Measurements from ENCODE around the gene RAP1GDS1. TPM values are rescaled to one million over a fixed set of nuclear protein-coding genes. Genes with fewer than 3 reads are reported as not detected.

RAP1GDS1 gene
- total and polyA plus RNA-seq, 2 experiments from 2014 or later: 49.2 to 56.7 TPM

DNA sequence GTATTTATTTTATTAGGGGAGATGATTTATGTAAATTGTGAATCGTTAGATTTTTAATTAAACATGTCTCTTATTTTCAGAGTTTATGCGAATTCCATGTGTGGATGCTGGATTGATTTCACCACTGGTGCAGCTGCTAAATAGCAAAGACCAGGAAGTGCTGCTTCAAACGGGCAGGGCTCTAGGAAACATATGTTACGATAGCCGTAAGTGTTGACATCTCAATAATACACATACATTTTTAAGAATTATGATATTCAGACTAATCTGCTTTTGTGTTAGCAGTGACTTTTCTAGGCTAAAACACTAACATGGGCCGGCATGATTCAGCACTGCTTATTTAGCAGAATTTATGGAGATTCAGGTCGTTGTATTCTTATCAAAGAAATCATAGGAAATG, 91.2 kb downstream of the RAP1GDS1 start:
- H3K79me2 ChIP-seq (ENCODE audit: insufficient read depth): peaks cover 66% of the 10 kb centered on the region
- no peak overlapping the region for H3K27ac ChIP-seq
- no peaks in the 10 kb centered on the region for H3F3A ChIP-seq (ENCODE audit: insufficient read depth)
- TF ChIP-seq EZH2phosphoT487 (IDR thresholded peaks at IDR 0.05; ENCODE audit: insufficient read depth, low read depth): no peak
- TF ChIP-seq EZH2 (IDR thresholded peaks at IDR 0.05; ENCODE audit: insufficient read depth, poor library complexity, severe bottlenecking): no peak
- no peak overlapping the region for H3K9ac ChIP-seq
- H4K20me1 ChIP-seq (ENCODE audit: insufficient read depth): no peaks in the 10 kb centered on the region
- H3K9me2 ChIP-seq (ENCODE audit: insufficient read depth): no peaks in the 10 kb centered on the region
- H3K4me2 ChIP-seq (ENCODE audit: unreplicated experiment): no peak overlapping the region
- no peaks in the 10 kb centered on the region for H3K27me3 ChIP-seq (replicated peaks; ENCODE audit: insufficient read depth)
- no peaks in the 10 kb centered on the region for H3K9me3 ChIP-seq (ENCODE audit: low read depth)
- 0 out of 2 replicates have a peak, but pooled peaks cover 8% of the 10 kb centered on the region for H3K36me3 ChIP-seq (ENCODE audit: low read depth)
- in situ Hi-C loops (cut with MboI): no loop called here
- H2AFZ ChIP-seq: 0 out of 2 replicates have a peak overlapping the region, but pooled peaks have one; percentile 23
- DNase-seq: no peak
- whole genome bisulfite sequencing, 2 experiments (ENCODE audit: low coverage in 1 of 2, low lambda C conversion rate in 2 of 2, missing lambda C conversion rate in 2 of 2): 59 to 64% methylated on average over 7 of the region's 7 CpGs
- H3K4me1 ChIP-seq (ENCODE audit: insufficient read depth): no peaks in the 10 kb centered on the region
- no peak overlapping the region for H3K4me3 ChIP-seq

DNA sequence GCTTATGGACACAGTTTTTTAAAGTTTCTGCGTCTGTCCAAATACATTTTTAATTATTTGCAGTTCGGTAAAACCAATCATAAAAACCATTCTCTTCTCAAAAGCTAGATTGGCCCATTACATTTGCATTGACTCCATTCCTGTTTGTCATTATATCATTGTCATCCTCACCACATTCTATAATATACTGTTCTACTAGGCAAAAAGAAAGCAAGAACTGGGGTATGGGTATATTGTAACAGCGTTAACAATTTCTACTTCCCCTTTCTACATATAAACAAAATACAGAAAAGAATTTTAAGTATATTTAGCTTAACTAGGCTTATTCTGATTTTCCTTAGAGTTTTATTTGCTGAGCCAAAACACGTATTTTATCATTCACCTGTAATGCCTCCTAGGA, 91.8 kb downstream of the RAP1GDS1 start:
- in situ Hi-C loops (cut with MboI): no loop called here
- Histone ChIP-seq H3K4me2 (ENCODE audit: unreplicated experiment) (no peak overlapping the region), H3F3A (ENCODE audit: insufficient read depth) (no peaks in the 10 kb centered on the region), H4K20me1 (ENCODE audit: insufficient read depth) (no peaks in the 10 kb centered on the region), H3K9ac (no peak overlapping the region), H3K36me3 (ENCODE audit: low read depth) (0 out of 2 replicates have a peak, but pooled peaks cover 8% of the 10 kb centered on the region), H3K27me3 (replicated peaks; ENCODE audit: insufficient read depth) (no peaks in the 10 kb centered on the region), H3K4me3 (no peak overlapping the region), H3K9me2 (ENCODE audit: insufficient read depth) (no peaks in the 10 kb centered on the region), H2AFZ (0 out of 2 replicates have a peak overlapping the region, but pooled peaks have one; percentile 23), H3K27ac (no peak overlapping the region), H3K4me1 (ENCODE audit: insufficient read depth) (no peaks in the 10 kb centered on the region), H3K79me2 (ENCODE audit: insufficient read depth) (peaks cover 66% of the 10 kb centered on the region), H3K9me3 (ENCODE audit: low read depth) (no peaks in the 10 kb centered on the region)
- WGBS, 2 experiments (ENCODE audit: low coverage in 1 of 2, low lambda C conversion rate in 2 of 2, missing lambda C conversion rate in 2 of 2): 59 to 61% methylated on average over 4 of the region's 4 CpGs
- no peak for DNase-seq
- TF ChIP-seq EZH2phosphoT487 (IDR thresholded peaks at IDR 0.05; ENCODE audit: insufficient read depth, low read depth): no peak

- WGBS, 2 experiments (ENCODE audit: low coverage in 1 of 2, low lambda C conversion rate in 2 of 2, missing lambda C conversion rate in 2 of 2): 95% methylated on average over 2 of the region's 2 CpGs
Measured at GRCh38 chr4:98358630-98359248, 97.6 kb downstream of the RAP1GDS1 start.

GRCh38 chr4:98359646-98360045, 98.5 kb downstream of the RAP1GDS1 start:
- no peak overlapping the region for H3K27ac ChIP-seq
- H3K27me3 ChIP-seq (replicated peaks; ENCODE audit: insufficient read depth): no peaks in the 10 kb centered on the region
- WGBS, 2 experiments (ENCODE audit: low coverage in 1 of 2, low lambda C conversion rate in 2 of 2, missing lambda C conversion rate in 2 of 2): 93 to 98% methylated on average over 4 of the region's 4 CpGs
- H4K20me1 ChIP-seq (ENCODE audit: insufficient read depth): no peaks in the 10 kb centered on the region
- H3K36me3 ChIP-seq (ENCODE audit: low read depth): 0 out of 2 replicates have a peak, but pooled peaks cover 12% of the 10 kb centered on the region
- TF ChIP-seq EZH2phosphoT487 (IDR thresholded peaks at IDR 0.05; ENCODE audit: insufficient read depth, low read depth) (no peak), EZH2 (IDR thresholded peaks at IDR 0.05; ENCODE audit: insufficient read depth, poor library complexity, severe bottlenecking) (no peak)
- H3K9me2 ChIP-seq (ENCODE audit: insufficient read depth): no peaks in the 10 kb centered on the region
- no peaks in the 10 kb centered on the region for H3K4me1 ChIP-seq (ENCODE audit: insufficient read depth)
- no peak for DNase-seq
- H2AFZ ChIP-seq: no peak overlapping the region
- H3K79me2 ChIP-seq (ENCODE audit: insufficient read depth): peaks cover 54% of the 10 kb centered on the region
- H3K4me2 ChIP-seq (ENCODE audit: unreplicated experiment): no peak overlapping the region
- H3F3A ChIP-seq (ENCODE audit: insufficient read depth): no peaks in the 10 kb centered on the region
- in situ Hi-C loops (cut with MboI): no loop called here
- no peak overlapping the region for H3K9ac ChIP-seq
- no peak overlapping the region for H3K4me3 ChIP-seq
- H3K9me3 ChIP-seq (ENCODE audit: low read depth): no peaks in the 10 kb centered on the region

More at GRCh38 chr4:98358630-98359248, 97.6 kb downstream of the RAP1GDS1 start:
- Histone ChIP-seq H3K9ac (no peak overlapping the region), H3K36me3 (ENCODE audit: low read depth) (0 out of 2 replicates have a peak, but pooled peaks cover 12% of the 10 kb centered on the region), H3K27me3 (replicated peaks; ENCODE audit: insufficient read depth) (no peaks in the 10 kb centered on the region), H3K4me2 (ENCODE audit: unreplicated experiment) (no peak overlapping the region), H3K9me2 (ENCODE audit: insufficient read depth) (no peaks in the 10 kb centered on the region), H3F3A (ENCODE audit: insufficient read depth) (no peaks in the 10 kb centered on the region), H3K4me1 (ENCODE audit: insufficient read depth) (no peaks in the 10 kb centered on the region), H3K79me2 (ENCODE audit: insufficient read depth) (peaks cover 48% of the 10 kb centered on the region), H3K27ac (no peak overlapping the region), H3K4me3 (no peak overlapping the region), H2AFZ (no peak overlapping the region), H3K9me3 (ENCODE audit: low read depth) (no peaks in the 10 kb centered on the region), H4K20me1 (ENCODE audit: insufficient read depth) (no peaks in the 10 kb centered on the region)
- no peak for DNase-seq
- TF ChIP-seq EZH2phosphoT487 (IDR thresholded peaks at IDR 0.05; ENCODE audit: insufficient read depth, low read depth) (no peak), EZH2 (IDR thresholded peaks at IDR 0.05; ENCODE audit: insufficient read depth, poor library complexity, severe bottlenecking) (no peak)
- in situ Hi-C loops (cut with MboI): no loop called here
